ENCODE data around the gene CENPH.
"Not testable (repeated sequence)": the region's sequence is repeated elsewhere in the genome, so short reads cannot be mapped to it uniquely, and the experiment has no call there.

CENPH gene

GRCh38 chr5:69211200-69211599 lies 21.8 kb downstream of the CENPH start:
- no peak for DNase-seq

GRCh38 chr5:69212022-69212421 lies 22.6 kb downstream of the CENPH start:
- DNase-seq = peak in 1 of 2 donors; percentile 28

- no peak for DNase-seq
Measured at GRCh38 chr5:69213513-69214215, 24.3 kb downstream of the CENPH start.

- DNase-seq = no peak
Measured at GRCh38 chr5:69217151-69217511, 27.7 kb downstream of the CENPH start.

GRCh38 chr5:69217548-69218526 lies 28.5 kb downstream of the CENPH start:
- DNase-seq = peak; percentile 95 to 97

- DNase-seq = no peak
Measured at GRCh38 chr5:69219939-69220338, 30.6 kb downstream of the CENPH start.

GRCh38 chr5:69220371-69220770 lies 31.0 kb downstream of the CENPH start:
- not testable (repeated sequence) for DNase-seq

- not testable (repeated sequence) for DNase-seq
Measured at GRCh38 chr5:69220833-69221232, 31.4 kb downstream of the CENPH start.

- no peak for DNase-seq
Measured at GRCh38 chr5:69224520-69224919, 35.1 kb downstream of the CENPH start.

GRCh38 chr5:69225860-69226259 lies 36.5 kb downstream of the CENPH start:
- no peak for DNase-seq

GRCh38 chr5:69230181-69230580 lies 40.8 kb downstream of the CENPH start:
- no peak for DNase-seq

GRCh38 chr5:69231281-69231680 lies 41.9 kb downstream of the CENPH start:
- no peak for DNase-seq

- no peak for DNase-seq
Measured at GRCh38 chr5:69231851-69232250, 42.5 kb downstream of the CENPH start.

- peak; percentile 87 to 91 for DNase-seq
Measured at GRCh38 chr5:69234457-69235268, 45.3 kb downstream of the CENPH start, which contains the start of gene CDK7. TSS of gene CDK7 (plus strand) at chr5:69234886. CDS start at chr5:69234976, 90 bp downstream.

GRCh38 chr5:69236733-69237132 lies 47.4 kb downstream of the CENPH start:
- DNase-seq = not testable (repeated sequence)

GRCh38 chr5:69237877-69238276 lies 48.5 kb downstream of the CENPH start:
- no peak for DNase-seq

GRCh38 chr5:69238760-69239251 lies 49.4 kb downstream of the CENPH start:
- no peak for DNase-seq

- no peak for DNase-seq
Measured at GRCh38 chr5:69242215-69242927, 53.0 kb downstream of the CENPH start.

- no peak for DNase-seq
Measured at GRCh38 chr5:69245031-69245430, 55.6 kb downstream of the CENPH start.

- no peak for DNase-seq
Measured at GRCh38 chr5:69248019-69248418, 58.6 kb downstream of the CENPH start.

- DNase-seq = no peak
Measured at GRCh38 chr5:69250593-69250992, 61.2 kb downstream of the CENPH start.

- DNase-seq = no peak
Measured at GRCh38 chr5:69252437-69252836, 63.1 kb downstream of the CENPH start.

Data from CD4-positive, alpha-beta T cell treated with Interferon alpha-2 for 1 hour (primary cell).